K562 (cell line): Measurements from ENCODE around the gene KCNN3. TPM values are rescaled to one million over a fixed set of nuclear protein-coding genes. Genes with fewer than 3 reads are reported as not detected.
A peak's percentile ranks its signal among the peaks of the same experiment; 100 is the strongest.

Experiments
- EHMT2 ChIP-seq: fragments of 450-650 bp; IDR thresholded peaks from 2 replicates; pipeline ENCODE4 v1.6.1; 2018; ENCODE audit warnings: antibody characterized with exemption
- FIP1L1 ChIP-seq: fragments of 200-400 bp; formaldehyde crosslinking; IDR thresholded peaks from 2 replicates; pipeline ENCODE4 v1.6.1; 2018; ENCODE audit warnings: mild to moderate bottlenecking, low read depth, low read length; ENCODE audit not compliant: poor library complexity, severe bottlenecking
- GATAD2B ChIP-seq: fragments of 450-650 bp; IDR thresholded peaks from 2 replicates; pipeline ENCODE4 v1.6.1; 2017; ENCODE audit warnings: mild to moderate bottlenecking, borderline replicate concordance
- MAFF ChIP-seq: IDR thresholded peaks from 2 replicates; pipeline ENCODE4 v1.6.1; 2012; ENCODE audit warnings: low read length, improper control_type of control experiment
- MAX ChIP-seq: sonication (generic); formaldehyde crosslinking; IDR thresholded peaks from 2 replicates; pipeline ENCODE4 v1.9.0; 2022; ENCODE audit warnings: mild to moderate bottlenecking, missing genetic modification reagents
- PCBP2 ChIP-seq: fragments of 200-400 bp; formaldehyde crosslinking; IDR thresholded peaks from 2 replicates; pipeline ENCODE4 v1.6.1; 2018; ENCODE audit warnings: low read length, low read depth, mild to moderate bottlenecking, moderate library complexity; ENCODE audit not compliant: poor library complexity, severe bottlenecking
- PHTF2 ChIP-seq: fragments of 250-450 bp; sonication (Bioruptor Pico); IDR thresholded peaks from 2 replicates; pipeline ENCODE4 v1.5.0; 2021; ENCODE audit warnings: mild to moderate bottlenecking
- RBM15 ChIP-seq: fragments of 200-400 bp; formaldehyde crosslinking; IDR thresholded peaks from 2 replicates; pipeline ENCODE4 v1.6.1; 2018; ENCODE audit warnings: mild to moderate bottlenecking, low read length, moderate library complexity; ENCODE audit not compliant: insufficient read depth
- SMAD4 ChIP-seq: fragments of 250-450 bp; sonication (Bioruptor Pico); conservative IDR thresholded peaks from 2 replicates; pipeline ENCODE4 v1.8.0; 2021; ENCODE audit warnings: inconsistent platforms, mild to moderate bottlenecking, moderate library complexity
- TAF7 ChIP-seq: fragments of 450-650 bp; IDR thresholded peaks from 2 replicates; pipeline ENCODE4 v1.6.1; 2016; ENCODE audit warnings: missing genetic modification characterization, missing compliant biosample characterization
- THAP12 ChIP-seq: fragments of 250-450 bp; sonication (Bioruptor Pico); IDR thresholded peaks from 2 replicates; pipeline ENCODE4 v1.9.0; 2021; ENCODE audit warnings: mild to moderate bottlenecking, inconsistent platforms
- ZNF263 ChIP-seq: sonication (generic); formaldehyde crosslinking; IDR thresholded peaks from 2 replicates; pipeline ENCODE4 v1.8.0; 2022; ENCODE audit warnings: mild to moderate bottlenecking, missing genetic modification reagents, borderline replicate concordance
- ZNF584 ChIP-seq: fragments of 200-800 bp; sonication (Bioruptor generic); IDR thresholded peaks from 2 replicates; pipeline ENCODE4 v1.6.1; 2016; ENCODE audit warnings: low read depth, mild to moderate bottlenecking, missing genetic modification characterization, missing compliant biosample characterization
- ZNF76 ChIP-seq: fragments of 250-450 bp; sonication (Bioruptor Pico); IDR thresholded peaks from 2 replicates; pipeline ENCODE4 v1.4.0; 2020; ENCODE audit warnings: mild to moderate bottlenecking, moderate library complexity, borderline replicate concordance
- polyA plus RNA-seq, 8 experiments: library from polyadenylated mRNA; depleted of rRNA in 4 of 8; stranded (reverse) in 5 of 8; unstranded in 3 of 8; fragments of >200 nt; fragmentation: Nextera tagmentation in 2 of 8; fragmentation: Illumina TruSeq in 1 of 8; extraction: Ambion mirVana in 2 of 8; extraction: Trizol in 1 of 8; gene quantifications; 2 replicates each; pipeline versions ENCODE4 v1.2.1 to v1.2.3, GENCODE V29; 2011 to 2014; ENCODE audit warnings: inconsistent platforms in 1 of 8, missing spikeins in 1 of 8
- total RNA-seq, 7 experiments: library from RNA; depleted of rRNA in 6 of 7; stranded (reverse); fragments of >200 nt in 6 of 7; fragmentation: Illumina TruSeq in 2 of 7; extraction: Trizol in 2 of 7; gene quantifications; 2 replicates each; pipeline versions ENCODE4 v1.2.1 to v1.2.3, GENCODE V29; 2011 to 2021; ENCODE audit warnings: low replicate concordance in 1 of 7
- TF ChIP-seq, protein P1 (sequence below): fragments of 450-650 bp; formaldehyde crosslinking; IDR thresholded peaks from 2 replicates; pipeline ENCODE4 v1.4.0; 2022; ENCODE audit warnings: mild to moderate bottlenecking, moderate library complexity

KCNN3 gene
- total and polyA plus RNA-seq, 9 of the 15 experiments (the other 6 are each of a cell fraction or from before 2014, with no cell fraction given) = 0.02 to 0.03 TPM; not detected in 7

GRCh38 chr1:154861607-154862094 is 8.4 kb downstream of the KCNN3 start (continued):
- 0 out of 2 replicates have a peak, but pooled peaks have one; percentile 37 for TF ChIP-seq ZNF76 (CRISPR knock-in tag)
- no peak for TF ChIP-seq RBM15
- TF ChIP-seq, protein P1, sequence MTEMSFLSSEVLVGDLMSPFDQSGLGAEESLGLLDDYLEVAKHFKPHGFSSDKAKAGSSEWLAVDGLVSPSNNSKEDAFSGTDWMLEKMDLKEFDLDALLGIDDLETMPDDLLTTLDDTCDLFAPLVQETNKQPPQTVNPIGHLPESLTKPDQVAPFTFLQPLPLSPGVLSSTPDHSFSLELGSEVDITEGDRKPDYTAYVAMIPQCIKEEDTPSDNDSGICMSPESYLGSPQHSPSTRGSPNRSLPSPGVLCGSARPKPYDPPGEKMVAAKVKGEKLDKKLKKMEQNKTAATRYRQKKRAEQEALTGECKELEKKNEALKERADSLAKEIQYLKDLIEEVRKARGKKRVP (CRISPR knock-in tag) = 0 out of 2 replicates have a peak, but pooled peaks have one; percentile 21
- TF ChIP-seq ZNF263 (CRISPR knock-in tag) = peak; percentile 28; the same call in 1 of the 2 replicates
- no peak for TF ChIP-seq EHMT2
- no peak for TF ChIP-seq FIP1L1
- 0 out of 2 replicates have a peak, but pooled peaks have one; percentile 50 for TF ChIP-seq ZNF584
- TF ChIP-seq PHTF2 (CRISPR knock-in tag) = no peak
- TF ChIP-seq TAF7 (tag) = peak; percentile 20; the same call in 1 of the 2 replicates
- no peak for TF ChIP-seq GATAD2B
- TF ChIP-seq MAX (CRISPR knock-in tag) = peak; percentile 77
- no peak for TF ChIP-seq PCBP2
- no peak for TF ChIP-seq MAFF
- peak; percentile 64 for TF ChIP-seq SMAD4 (CRISPR knock-in tag)
- TF ChIP-seq THAP12 = no peak
- TF ChIP-seq, all 486 proteins: peak for 55
